RCC 7860 (cell line): Measurements from ENCODE around the gene TRMT112.

ENCODE experiments used
- DNase-seq: peaks from one replicate; pipeline ENCODE4 v3.0.0-alpha.2; 2015; ENCODE audit warnings: low spot score
- FAIRE-seq: peaks from 2 replicates; lab custom pipeline; 2012; peaks lifted over from hg19 to GRCh38; lab: Jason Lieb, UNC

The TRMT112 gene

DNA sequence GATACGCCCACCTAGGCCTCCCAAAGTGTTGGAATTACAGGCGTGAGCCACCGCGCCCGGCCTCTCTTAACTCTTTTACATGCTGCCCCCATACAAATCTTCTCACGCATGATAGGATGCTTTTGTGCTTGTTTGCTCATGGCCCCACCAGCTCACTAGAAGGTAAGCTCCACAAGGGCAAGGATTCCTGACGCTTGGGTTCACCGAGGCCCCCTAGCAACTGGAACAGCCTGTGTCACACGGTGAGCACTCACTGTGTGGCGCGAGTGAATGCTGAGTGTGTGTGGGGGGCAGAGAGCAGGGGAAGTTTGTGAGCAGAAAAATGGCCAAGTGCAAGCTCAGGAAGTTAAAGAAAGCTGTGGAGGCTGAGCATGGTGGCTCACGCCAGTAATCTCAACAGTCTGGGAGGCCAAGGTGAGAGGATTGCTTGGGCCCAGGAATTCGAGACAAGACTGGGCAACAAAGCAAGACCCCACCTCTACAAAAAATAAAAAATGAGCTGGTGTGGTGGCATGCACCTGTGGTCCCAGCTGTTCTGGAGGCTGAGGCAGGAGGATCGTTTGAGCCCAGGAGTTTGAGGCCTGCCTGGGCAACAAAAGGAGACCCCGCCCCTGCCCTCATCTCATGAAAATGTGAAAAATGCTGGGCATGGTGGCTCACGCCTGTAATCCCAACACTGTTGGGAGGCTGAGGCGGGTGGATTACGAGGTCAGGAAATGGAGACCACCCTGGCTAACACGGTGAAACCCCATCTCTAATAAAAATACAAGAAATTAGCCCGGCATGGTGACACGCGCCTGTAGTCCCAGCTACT, 35.2 kb downstream of the TRMT112 start:
- no peak for FAIRE-seq
- no peak for DNase-seq

GRCh38 chr11:64278576-64279190, 38.7 kb downstream of the TRMT112 start:
- FAIRE-seq (no peak), DNase-seq (no peak)

DNA sequence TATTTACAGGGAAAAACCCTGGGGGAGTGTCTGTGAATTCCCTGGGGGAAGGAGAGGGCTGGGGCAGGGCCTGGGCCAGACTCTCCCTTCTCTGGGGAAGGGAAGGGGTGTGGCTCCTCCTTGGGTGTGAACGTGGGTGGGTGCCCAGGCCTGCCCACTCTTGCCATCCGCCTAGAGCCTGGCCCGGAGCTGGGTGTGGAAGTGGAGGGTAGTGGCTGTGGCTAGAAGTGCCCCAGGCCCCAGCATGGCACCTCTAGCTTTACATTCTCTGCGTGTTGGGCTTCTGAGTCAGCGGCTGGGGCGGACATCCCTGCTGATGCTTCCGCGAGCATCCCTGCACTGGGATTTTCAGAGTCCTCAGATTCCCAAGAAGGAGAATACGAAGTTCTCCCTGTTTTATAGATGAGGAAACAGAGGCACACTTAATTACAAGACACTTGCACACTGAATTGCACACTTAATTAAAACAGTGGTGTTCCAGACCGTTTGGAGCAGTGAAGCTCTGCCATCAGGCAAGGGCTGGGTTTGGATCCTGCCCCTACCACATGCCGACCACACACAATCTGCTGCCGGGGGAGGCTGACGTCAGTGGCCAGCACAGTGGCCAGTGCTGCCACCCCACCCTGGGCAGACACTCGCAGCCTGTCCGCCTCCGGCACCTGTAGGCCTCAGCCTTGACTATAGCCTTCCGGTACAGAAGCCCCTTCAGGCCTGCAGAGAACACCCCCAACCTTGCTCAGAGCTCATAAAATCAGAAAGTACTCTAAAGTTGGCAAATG, 40.5 kb downstream of the TRMT112 start:
- FAIRE-seq (no peak), DNase-seq (no peak)

- no peak for DNase-seq
- FAIRE-seq, result no peak
Measured at GRCh38 chr11:64275841-64276240, 41.5 kb downstream of the TRMT112 start.

DNA sequence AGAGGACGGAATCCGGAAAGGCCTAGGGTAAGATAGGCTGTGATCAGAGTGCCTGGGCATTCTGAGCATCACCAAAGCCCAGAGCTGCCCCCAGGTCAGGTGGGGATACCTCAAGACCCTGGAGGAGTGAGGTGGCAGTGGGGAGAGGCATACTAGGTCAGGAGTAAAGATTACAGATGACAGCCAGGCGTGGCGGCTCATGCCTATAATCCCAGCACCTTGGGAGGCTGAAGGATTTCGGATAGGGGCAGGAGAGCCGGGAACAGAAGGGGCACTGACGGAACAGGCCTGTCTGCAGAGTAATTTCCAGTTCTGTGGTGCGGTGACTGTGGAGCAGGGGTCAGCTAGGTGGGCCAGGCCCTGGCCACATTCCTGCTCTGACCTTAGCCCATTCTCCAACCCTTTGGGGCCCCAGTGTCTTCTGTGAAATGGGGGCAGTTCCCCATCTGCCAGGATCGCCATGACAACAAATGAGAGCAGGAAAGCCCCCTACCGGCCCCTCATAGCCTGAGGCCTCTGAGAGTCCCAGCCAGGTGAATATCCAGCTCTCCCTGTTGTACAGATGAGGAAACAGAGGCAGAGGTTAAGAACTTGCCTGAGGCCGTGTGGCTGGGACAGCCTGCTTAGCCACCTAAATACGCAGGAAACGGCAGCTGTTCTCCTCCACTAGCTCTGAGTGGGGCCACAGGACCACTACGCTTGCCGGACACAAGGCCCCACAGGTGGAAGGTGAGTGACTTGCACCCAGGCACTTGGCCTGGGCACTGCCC, 42.1 kb downstream of the TRMT112 start:
- DNase-seq (no peak), FAIRE-seq (no peak)

- DNase-seq (peak; percentile 98), FAIRE-seq (peak; percentile 77)
Measured at GRCh38 chr11:64269540-64270220, 47.7 kb downstream of the TRMT112 start.

GRCh38 chr11:64268893-64269539, 48.3 kb downstream of the TRMT112 start:
- peak; percentile 56 for DNase-seq
- no peak for FAIRE-seq

GRCh38 chr11:64268025-64268892, 49.1 kb downstream of the TRMT112 start:
- FAIRE-seq (no peak), DNase-seq (no peak)

DNA sequence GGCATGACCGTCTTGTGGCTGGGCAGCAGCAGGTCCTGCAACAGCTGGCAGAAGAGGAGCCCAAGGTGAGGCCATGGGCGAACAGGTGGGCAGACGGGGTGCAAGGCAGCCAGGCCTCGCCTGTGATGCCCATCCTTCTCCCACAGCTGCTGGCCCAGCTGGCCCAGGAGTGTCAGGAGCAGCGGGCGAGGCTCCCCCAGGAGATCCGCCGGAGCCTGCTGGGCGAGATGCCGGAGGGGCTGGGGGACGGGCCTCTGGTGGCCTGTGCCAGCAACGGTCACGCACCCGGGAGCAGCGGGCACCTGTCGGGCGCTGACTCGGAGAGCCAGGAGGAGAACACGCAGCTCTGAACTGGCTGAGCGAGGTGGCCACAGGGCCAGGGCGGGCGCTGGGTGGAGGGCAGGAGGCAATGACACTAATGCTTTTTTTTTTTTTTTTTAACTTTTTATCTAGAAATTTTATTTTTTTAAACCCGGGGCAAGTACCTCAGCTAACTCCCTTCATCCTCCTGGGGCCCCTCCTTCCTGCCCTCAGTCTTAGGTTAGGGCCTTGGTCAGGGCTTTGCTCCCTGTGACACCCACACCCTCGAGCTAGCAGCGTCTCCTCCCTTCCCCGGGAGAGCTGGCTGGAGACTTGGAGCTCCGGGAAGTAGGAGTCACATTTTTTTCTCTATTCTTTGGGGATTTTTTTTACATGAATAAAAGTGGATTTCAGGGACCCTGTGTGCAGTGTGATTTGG, 50.0 kb downstream of the TRMT112 start:
- DNase-seq (no peak), FAIRE-seq (no peak)
